Spleen (tissue), 11 donors: ENCODE data around the gene ANKRD11. TPM values are rescaled to one million over a fixed set of nuclear protein-coding genes. Genes with fewer than 3 reads are reported as not detected.
A peak's percentile ranks its signal among the peaks of the same experiment; 100 is the strongest.

ENCODE experiments used
- DNase-seq: peaks from one replicate; pipeline ENCODE4 v3.0.0-alpha.2; 2020
- H3K27ac ChIP-seq, 8 donors: fragments of 200-600 bp; sonication (generic) in 7 of 8; 1 replicate in 4 of 8; 2 replicates in 4 of 8; pipeline versions ENCODE4 v1.5.0 to v1.8.0; 2016 to 2021; ENCODE audit warnings: inconsistent platforms in 4 of 8, mild to moderate bottlenecking in 4 of 8, moderate library complexity in 1 of 8
- H3K27me3 ChIP-seq, 7 donors: fragments of 200-600 bp; sonication (generic) in 6 of 7; replicated peaks in 1 of 7; 1 replicate in 4 of 7; 2 replicates in 3 of 7; pipeline versions ENCODE4 v1.5.0 to v1.8.0; 2016 to 2021; ENCODE audit warnings: inconsistent platforms in 3 of 7, mild to moderate bottlenecking in 1 of 7
- H3K36me3 ChIP-seq, 6 donors: fragments of 200-600 bp; sonication (generic) in 5 of 6; 1 replicate in 4 of 6; 2 replicates in 2 of 6; pipeline versions ENCODE4 v1.5.0 to v1.8.0; 2016 to 2021; ENCODE audit warnings: inconsistent platforms in 2 of 6
- H3K4me1 ChIP-seq, 6 donors: fragments of 200-600 bp; sonication (generic) in 5 of 6; 1 replicate in 3 of 6; 2 replicates in 3 of 6; pipeline versions ENCODE4 v1.5.0 to v1.8.0; 2016 to 2021; ENCODE audit warnings: inconsistent platforms in 3 of 6
- H3K4me3 ChIP-seq, 8 donors: fragments of 200-600 bp; sonication (generic) in 7 of 8; 1 replicate in 4 of 8; 2 replicates in 4 of 8; pipeline versions ENCODE4 v1.5.0 to v1.8.0; 2016 to 2021; ENCODE audit warnings: inconsistent platforms in 4 of 8, mild to moderate bottlenecking in 4 of 8, moderate library complexity in 2 of 8
- H3K9me3 ChIP-seq, 8 donors: fragments of 200-600 bp; sonication (generic) in 7 of 8; 1 replicate in 4 of 8; 2 replicates in 4 of 8; pipeline versions ENCODE4 v1.5.0 to v1.8.0; 2016 to 2021; ENCODE audit warnings: inconsistent platforms in 4 of 8
- POLR2A ChIP-seq, 3 donors: fragments of 450-650 bp; IDR thresholded peaks; one replicate each; pipeline ENCODE4 v1.5.1; 2017; ENCODE audit warnings: antibody characterized with exemption in 3 of 3, mild to moderate bottlenecking in 1 of 3
- POLR2AphosphoS5 ChIP-seq, 3 donors: sonication (generic); formaldehyde crosslinking; IDR thresholded peaks; one replicate each; pipeline ENCODE4 v1.5.1; 2017; ENCODE audit warnings: antibody characterized with exemption in 3 of 3
- WGBS, 5 donors: extraction: QIAGEN DNeasy Blood & Tissue Kit in 3 of 5; methylation state at CpG; one replicate each; pipeline versions ENCODE4 v1.1.5 to v1.1.7; 2013 to 2018; 5-methylcytosine and 5-hydroxymethylcytosine counted together
- intact Hi-C: fragments of 100-400 bp; cut with DNase I; formaldehyde crosslinking; loops from one replicate; pipeline ENCODE4 v1.15.0; 2023; ENCODE audit warnings: low total_unique reads
- polyA plus RNA-seq, 3 donors: library from polyadenylated mRNA; stranded (reverse); fragments of 200-250 nt; gene quantifications; one replicate each; pipeline ENCODE4 v1.2.1, GENCODE V29; 2013
- total RNA-seq, 7 donors: library from RNA; depleted of rRNA in 3 of 7; stranded (reverse); fragments of >200 nt in 3 of 7; fragmentation: NEBNext Ultra II Directional in 4 of 7; extraction: Animal tissue kit (Norgen Biotek cat#: 25700) in 4 of 7; gene quantifications; one replicate each; pipeline versions ENCODE4 v1.1.0 to v1.2.1, GENCODE V29; 2016 to 2021
- TF ChIP-seq, protein P1 (sequence below), 11 experiments: fragments of 200-600 bp in 7 of 11; fragments of 450-650 bp in 4 of 11; sonication (generic) in 4 of 11; IDR thresholded peaks in 8 of 11; conservative IDR thresholded peaks in 3 of 11; 1 replicate in 7 of 11; 2 replicates in 4 of 11; pipeline versions ENCODE4 v1.4.0 to v1.8.0; 2016 to 2021; ENCODE audit warnings: antibody characterized with exemption in 11 of 11, inconsistent platforms in 4 of 11, mild to moderate bottlenecking in 1 of 11
- donor health status: healthy with polysubstance abuse.
- donor health status: DM: no; HTN: no; CAD: no; lungs with moderate emphysema.
- donor health status: DM: no; HTN: no; CAD: no.
- donor health status: Bipolar disorder and iron deficiency.
- donor health status: healthy.
- donor health status: DM: no; HTN: no; CAD: no.
- donor health status: DM: yes; HTN: yes; CAD: no.

The ANKRD11 gene
- total and polyA plus RNA-seq, 10 donors, result 29.0 to 203 (median 128) TPM

- H3K27ac ChIP-seq, result no peak overlapping the region
- peak in 1 of 3 donors; percentile 41 for TF ChIP-seq POLR2AphosphoS5 (IDR thresholded peaks at IDR 0.05)
- TF ChIP-seq POLR2A (IDR thresholded peaks at IDR 0.05), result no peak
- TF ChIP-seq, protein P1, sequence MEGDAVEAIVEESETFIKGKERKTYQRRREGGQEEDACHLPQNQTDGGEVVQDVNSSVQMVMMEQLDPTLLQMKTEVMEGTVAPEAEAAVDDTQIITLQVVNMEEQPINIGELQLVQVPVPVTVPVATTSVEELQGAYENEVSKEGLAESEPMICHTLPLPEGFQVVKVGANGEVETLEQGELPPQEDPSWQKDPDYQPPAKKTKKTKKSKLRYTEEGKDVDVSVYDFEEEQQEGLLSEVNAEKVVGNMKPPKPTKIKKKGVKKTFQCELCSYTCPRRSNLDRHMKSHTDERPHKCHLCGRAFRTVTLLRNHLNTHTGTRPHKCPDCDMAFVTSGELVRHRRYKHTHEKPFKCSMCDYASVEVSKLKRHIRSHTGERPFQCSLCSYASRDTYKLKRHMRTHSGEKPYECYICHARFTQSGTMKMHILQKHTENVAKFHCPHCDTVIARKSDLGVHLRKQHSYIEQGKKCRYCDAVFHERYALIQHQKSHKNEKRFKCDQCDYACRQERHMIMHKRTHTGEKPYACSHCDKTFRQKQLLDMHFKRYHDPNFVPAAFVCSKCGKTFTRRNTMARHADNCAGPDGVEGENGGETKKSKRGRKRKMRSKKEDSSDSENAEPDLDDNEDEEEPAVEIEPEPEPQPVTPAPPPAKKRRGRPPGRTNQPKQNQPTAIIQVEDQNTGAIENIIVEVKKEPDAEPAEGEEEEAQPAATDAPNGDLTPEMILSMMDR (IDR thresholded peaks at IDR 0.05 in 8 of 11, conservative IDR thresholded peaks at IDR 0.05 in 3 of 11), result no peak
- H3K27me3 ChIP-seq, result no peaks in the 10 kb centered on the region
- WGBS, 5 donors, result 81 to 91% (median 87%) methylated on average over 17 of the region's 17 CpGs
- no peak overlapping the region for H3K4me3 ChIP-seq
- no peaks in the 10 kb centered on the region for H3K9me3 ChIP-seq
- peaks cover 14 to 100% (median 65%) of the 10 kb centered on the region in 6 donors for H3K4me1 ChIP-seq
- intact Hi-C loops, result no loop called here
- no peak for DNase-seq
- H3K36me3 ChIP-seq, result peaks cover 0 to 34% (median 8%) of the 10 kb centered on the region in 6 donors
Observed at GRCh38 chr16:89369266-89369895, 121.0 kb downstream of the ANKRD11 start.

DNA sequence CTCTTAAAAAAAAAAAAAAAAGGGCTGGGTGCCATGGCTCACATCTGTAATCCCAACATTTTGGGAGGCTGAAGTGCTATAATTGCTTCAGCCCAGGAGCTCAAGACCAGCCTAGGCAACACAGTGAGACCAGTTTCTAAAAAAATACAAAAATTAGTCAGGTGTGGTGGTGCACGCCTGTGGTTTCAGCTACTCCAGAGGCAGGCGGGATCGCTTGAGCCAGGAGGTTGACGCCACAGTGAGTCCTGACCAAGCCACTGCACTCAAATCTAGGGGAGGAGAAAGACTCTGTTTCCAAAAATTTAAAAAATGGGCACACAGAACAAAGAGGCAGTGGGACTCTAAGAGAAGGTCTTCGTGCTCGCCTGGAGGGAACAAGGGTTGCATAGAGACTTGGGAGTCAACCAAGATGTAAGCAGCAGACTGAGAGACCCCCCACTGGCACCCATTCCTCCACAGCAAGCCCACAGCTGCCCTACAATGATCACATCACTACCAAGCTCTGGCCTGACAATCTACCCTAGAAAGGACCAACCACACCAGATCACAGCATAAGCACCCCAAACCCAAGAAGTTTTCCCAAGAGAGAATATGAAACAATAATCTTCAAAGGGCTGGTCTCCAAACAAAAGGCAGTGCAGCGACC, 121.6 kb downstream of the ANKRD11 start:
- intact Hi-C loops, result no loop called here
- H3K9me3 ChIP-seq, result no peaks in the 10 kb centered on the region
- H3K4me3 ChIP-seq, result no peak overlapping the region
- peaks cover 0 to 34% (median 8%) of the 10 kb centered on the region in 6 donors for H3K36me3 ChIP-seq
- no peak for DNase-seq
- TF ChIP-seq POLR2A (IDR thresholded peaks at IDR 0.05) (no peak), POLR2AphosphoS5 (IDR thresholded peaks at IDR 0.05) (no peak)
- TF ChIP-seq, protein P1 (IDR thresholded peaks at IDR 0.05 in 8 of 11, conservative IDR thresholded peaks at IDR 0.05 in 3 of 11), result no peak
- H3K27me3 ChIP-seq, result no peaks in the 10 kb centered on the region
- no peak overlapping the region for H3K27ac ChIP-seq
- peaks cover 18 to 100% (median 65%) of the 10 kb centered on the region in 6 donors for H3K4me1 ChIP-seq
- WGBS, 5 donors, result 83 to 90% (median 84%) methylated on average over 7 of the region's 7 CpGs

- Histone ChIP-seq H3K27ac (no peak overlapping the region), H3K27me3 (no peaks in the 10 kb centered on the region), H3K4me1 (peaks cover 27 to 100% (median 70%) of the 10 kb centered on the region in 6 donors), H3K9me3 (no peaks in the 10 kb centered on the region), H3K4me3 (no peak overlapping the region), H3K36me3 (peaks cover 0 to 30% (median 8%) of the 10 kb centered on the region in 6 donors)
- intact Hi-C loops, result no loop called here
- TF ChIP-seq, protein P1 (IDR thresholded peaks at IDR 0.05 in 8 of 11, conservative IDR thresholded peaks at IDR 0.05 in 3 of 11), result no peak
- TF ChIP-seq POLR2A (IDR thresholded peaks at IDR 0.05) (no peak), POLR2AphosphoS5 (IDR thresholded peaks at IDR 0.05) (no peak)
- no peak for DNase-seq
- WGBS, 5 donors, result 69 to 90% (median 76%) methylated on average over 5 to 7 of the region's 7 CpGs
Observed at GRCh38 chr16:89367538-89367915, 122.8 kb downstream of the ANKRD11 start.
